Caco-2 (cell line): ENCODE results near the gene KLC3. TPM values are rescaled to one million over a fixed set of nuclear protein-coding genes. Genes with fewer than 3 reads are reported as not detected.

Source experiments
- BruUV-seq: library from RNA; stranded (reverse); fragments of 400-500 nt; replicated peaks from 2 replicates; lab custom pipeline; 2021; lab: Mats Ljungman, UMichigan
- CTCF ChIA-PET: fragments of 300-600 bp; sonication (Branson Sonifier 250); formaldehyde crosslinking; loops from one replicate; lab custom pipeline; 2022; ENCODE audit warnings: antibody characterized with exemption; lab: Charles Lee
- POLR2A ChIA-PET: fragments of 300-600 bp; sonication (Branson Sonifier 250); formaldehyde crosslinking; loops from one replicate; lab custom pipeline; 2022; ENCODE audit warnings: antibody characterized with exemption; lab: Charles Lee
- DNase-seq, 2 experiments: peaks; one replicate each; pipeline versions ENCODE4 v3.0.0 to v3.0.0-alpha.2; 2020 to 2022
- H3K27me3 ChIP-seq: replicated peaks from 2 replicates; pipeline ENCODE4 v1.6.0; 2011; ENCODE audit warnings: low read length; ENCODE audit not compliant: control insufficient read depth, insufficient read depth
- H3K36me3 ChIP-seq: 2 replicates; pipeline ENCODE4 v1.5.1; 2011; ENCODE audit warnings: low read length; ENCODE audit not compliant: control insufficient read depth, insufficient read depth
- H3K4me1 ChIP-seq: fragments of 250-450 bp; sonication (Bioruptor Pico); 2 replicates; pipeline ENCODE4 v1.5.1; 2020; ENCODE audit warnings: mild to moderate bottlenecking
- H3K4me3 ChIP-seq: 2 replicates; pipeline ENCODE4 v1.5.1; 2011; ENCODE audit warnings: low read depth, mild to moderate bottlenecking, control low read depth, low read length
- H3K9me3 ChIP-seq: fragments of 250-450 bp; sonication (Bioruptor Pico); 2 replicates; pipeline ENCODE4 v1.5.1; 2020; ENCODE audit warnings: mild to moderate bottlenecking, moderate library complexity
- H3K27ac Mint-ChIP-seq: one replicate; pipeline ENCODE4 v1.8.0; 2022; ENCODE audit warnings: mixed read lengths; ENCODE audit not compliant: unreplicated experiment
- H3K27me3 Mint-ChIP-seq: one replicate; pipeline ENCODE4 v1.8.0; 2022; ENCODE audit warnings: mixed read lengths; ENCODE audit not compliant: insufficient read depth, unreplicated experiment
- H3K36me3 Mint-ChIP-seq: one replicate; pipeline ENCODE4 v1.8.0; 2022; ENCODE audit warnings: mild to moderate bottlenecking, mixed read lengths; ENCODE audit not compliant: insufficient read depth, unreplicated experiment
- H3K4me1 Mint-ChIP-seq: one replicate; pipeline ENCODE4 v1.8.0; 2022; ENCODE audit warnings: low read depth, mixed read lengths; ENCODE audit not compliant: unreplicated experiment
- H3K4me3 Mint-ChIP-seq: one replicate; pipeline ENCODE4 v1.8.0; 2022; ENCODE audit warnings: mild to moderate bottlenecking, moderate library complexity, mixed read lengths; ENCODE audit not compliant: unreplicated experiment
- H3K9me3 Mint-ChIP-seq: one replicate; pipeline ENCODE4 v1.8.0; 2022; ENCODE audit warnings: mixed read lengths; ENCODE audit not compliant: unreplicated experiment
- CTCF ChIP-seq, 2 experiments: fragments of 200-600 bp in 1 of 2; IDR thresholded peaks; 1 replicate in 1 of 2; 2 replicates in 1 of 2; pipeline versions ENCODE4 v1.5.1 to v1.8.0; 2011 to 2022; ENCODE audit warnings: antibody characterized with exemption in 1 of 2, control low read depth in 1 of 2, inconsistent platforms in 1 of 2, low read depth in 1 of 2, low read length in 1 of 2, mild to moderate bottlenecking in 1 of 2, moderate library complexity in 1 of 2; ENCODE audit not compliant: insufficient read depth in 1 of 2, severe bottlenecking in 1 of 2, unreplicated experiment in 1 of 2
- intact Hi-C: fragments of 100-400 bp; cut with micrococcal nuclease; formaldehyde crosslinking; loops from one replicate; pipeline ENCODE4 v1.10.0; 2022; ENCODE audit not compliant: unreplicated experiment
- total RNA-seq: library from RNA; stranded (reverse); gene quantifications from 2 replicates; pipeline ENCODE4 v1.2.3, GENCODE V29; 2022

The KLC3 gene
- total RNA-seq, 1 experiment from 2014 or later: 10.2 TPM

GRCh38 chr19:45361608-45362007 is 21.1 kb downstream of the KLC3 start:
- Mint-ChIP-seq H3K9me3 (no peaks in the 10 kb centered on the region), H3K4me1 (no peaks in the 10 kb centered on the region), H3K36me3 (peaks cover 59% of the 10 kb centered on the region), H3K4me3 (no peak overlapping the region), H3K27me3 (no peaks in the 10 kb centered on the region), H3K27ac (no peak overlapping the region)
- intact Hi-C loops: no loop called here
- peaks cover 1% of the 10 kb centered on the region for H3K36me3 ChIP-seq
- no peaks in the 10 kb centered on the region for H3K27me3 ChIP-seq
- TF ChIP-seq CTCF (IDR thresholded peaks at IDR 0.05; ENCODE audit: insufficient read depth in 1 of 2, low read depth in 1 of 2, low read length in 1 of 2, severe bottlenecking in 1 of 2, unreplicated experiment in 1 of 2): no peak
- no TSS peak for BruUV-seq
- POLR2A ChIA-PET: no interaction called here
- DNase-seq: no peak
- no peak overlapping the region for H3K4me3 ChIP-seq
- CTCF ChIA-PET: no interaction called here
- H3K9me3 ChIP-seq: no peaks in the 10 kb centered on the region
- no peaks in the 10 kb centered on the region for H3K4me1 ChIP-seq

- H3K36me3 Mint-ChIP-seq: peaks cover 55% of the 10 kb centered on the region
- TF ChIP-seq CTCF (IDR thresholded peaks at IDR 0.05; ENCODE audit: insufficient read depth in 1 of 2, low read depth in 1 of 2, low read length in 1 of 2, severe bottlenecking in 1 of 2, unreplicated experiment in 1 of 2): no peak
- no peaks in the 10 kb centered on the region for H3K4me1 ChIP-seq
- H3K9me3 ChIP-seq: no peaks in the 10 kb centered on the region
- H3K9me3 Mint-ChIP-seq: no peaks in the 10 kb centered on the region
- ChIA-PET CTCF (no interaction called here), POLR2A (no interaction called here)
- no peaks in the 10 kb centered on the region for H3K4me1 Mint-ChIP-seq
- no peak overlapping the region for H3K4me3 ChIP-seq
- DNase-seq: no peak
- intact Hi-C loops: no loop called here
- no TSS peak for BruUV-seq
- H3K27me3 ChIP-seq: no peaks in the 10 kb centered on the region
- no peak overlapping the region for H3K27ac Mint-ChIP-seq
- no peak overlapping the region for H3K4me3 Mint-ChIP-seq
- no peaks in the 10 kb centered on the region for H3K27me3 Mint-ChIP-seq
- H3K36me3 ChIP-seq: no peaks in the 10 kb centered on the region; the same call in none of the 2 replicates
These were observed 21.7 kb downstream of the KLC3 start for GRCh38 chr19:45362291-45362690.

GRCh38 chr19:45363861-45364459 is 23.4 kb downstream of the KLC3 start:
- CTCF ChIA-PET: no interaction called here
- peaks cover 48% of the 10 kb centered on the region for H3K36me3 Mint-ChIP-seq
- intact Hi-C loops: no loop called here

More at GRCh38 chr19:45363861-45364459, 23.4 kb downstream of the KLC3 start:
- Mint-ChIP-seq H3K4me3 (no peak overlapping the region), H3K9me3 (no peaks in the 10 kb centered on the region), H3K4me1 (no peaks in the 10 kb centered on the region), H3K27ac (no peak overlapping the region), H3K27me3 (no peaks in the 10 kb centered on the region)
- Histone ChIP-seq H3K36me3 (no peaks in the 10 kb centered on the region; the same call in none of the 2 replicates), H3K4me1 (no peaks in the 10 kb centered on the region), H3K9me3 (no peaks in the 10 kb centered on the region), H3K27me3 (no peaks in the 10 kb centered on the region), H3K4me3 (no peak overlapping the region)
- no peak for DNase-seq
- POLR2A ChIA-PET: no interaction called here
- no peak for TF ChIP-seq CTCF (IDR thresholded peaks at IDR 0.05; ENCODE audit: insufficient read depth in 1 of 2, low read depth in 1 of 2, low read length in 1 of 2, severe bottlenecking in 1 of 2, unreplicated experiment in 1 of 2)
- BruUV-seq: no TSS peak
